Omental fat pad (tissue), 4 donors: Measurements from ENCODE around the gene SRSF7. TPM values are rescaled to one million over a fixed set of nuclear protein-coding genes. Genes with fewer than 3 reads are reported as not detected.

Experiments used
- ATAC-seq: fragments of 150-250 bp; one replicate; pipeline ENCODE4 v1.9.1; 2016; ENCODE audit warnings: mild to moderate bottlenecking, moderate library complexity; ENCODE audit not compliant: low FRiP score
- DNase-seq: peaks from one replicate; pipeline ENCODE4 v3.0.0-alpha.2; 2019; ENCODE audit warnings: low spot score
- CTCF ChIP-seq, 3 donors: fragments of 450-650 bp; IDR thresholded peaks; one replicate each; pipeline ENCODE4 v1.5.1; 2016 to 2017; ENCODE audit warnings: antibody characterized with exemption in 3 of 3, mild to moderate bottlenecking in 3 of 3, moderate library complexity in 2 of 3
- total RNA-seq, 4 donors: library from RNA; depleted of rRNA; stranded (reverse); fragments of >200 nt; gene quantifications; one replicate each; pipeline ENCODE4 v1.1.0, GENCODE V29; 2016

Gene SRSF7
- total RNA-seq, 4 donors from 2014 or later: 105 to 234 (median 129) TPM

GRCh38 chr2:38731684-38732221 lies 19.4 kb downstream of the SRSF7 start:
- TF ChIP-seq CTCF (IDR thresholded peaks at IDR 0.05): no peak
- DNase-seq (no peak), ATAC-seq (no peak)

- TF ChIP-seq CTCF (IDR thresholded peaks at IDR 0.05): no peak
- DNase-seq (no peak), ATAC-seq (no peak)
Observed at GRCh38 chr2:38731090-38731489, 20.1 kb downstream of the SRSF7 start.

- TF ChIP-seq CTCF (IDR thresholded peaks at IDR 0.05): no peak
- DNase-seq: no peak
- ATAC-seq: no peak
Observed at GRCh38 chr2:38728694-38729093, 22.5 kb downstream of the SRSF7 start.

- no peak for DNase-seq
- no peak for TF ChIP-seq CTCF (IDR thresholded peaks at IDR 0.05)
- ATAC-seq: no peak
Observed at GRCh38 chr2:38727661-38728060, 23.5 kb downstream of the SRSF7 start.

- no peak for ATAC-seq
- TF ChIP-seq CTCF (IDR thresholded peaks at IDR 0.05): no peak
- DNase-seq: no peak
Observed at GRCh38 chr2:38723173-38723572, 28.0 kb downstream of the SRSF7 start.

GRCh38 chr2:38722271-38723061 lies 28.7 kb downstream of the SRSF7 start:
- ATAC-seq (no peak), DNase-seq (no peak)
- TF ChIP-seq CTCF (IDR thresholded peaks at IDR 0.05): no peak
